Activated T-helper 9 cell treated with anti-CD3 and anti-CD28 coated beads, Interleukin-2, amount 50 U/mL, for 16 hours (primary cell): ENCODE measurements around the gene ZNG1F.
"Not testable (repeated sequence)": the region's sequence is repeated elsewhere in the genome, so short reads cannot be mapped to it uniquely, and the experiment has no call there.

Experiments used
- DNase-seq: peaks from one replicate; pipeline ENCODE4 v3.0.0-alpha.2; 2020; ENCODE audit warnings: low read depth

ZNG1F gene

DNA sequence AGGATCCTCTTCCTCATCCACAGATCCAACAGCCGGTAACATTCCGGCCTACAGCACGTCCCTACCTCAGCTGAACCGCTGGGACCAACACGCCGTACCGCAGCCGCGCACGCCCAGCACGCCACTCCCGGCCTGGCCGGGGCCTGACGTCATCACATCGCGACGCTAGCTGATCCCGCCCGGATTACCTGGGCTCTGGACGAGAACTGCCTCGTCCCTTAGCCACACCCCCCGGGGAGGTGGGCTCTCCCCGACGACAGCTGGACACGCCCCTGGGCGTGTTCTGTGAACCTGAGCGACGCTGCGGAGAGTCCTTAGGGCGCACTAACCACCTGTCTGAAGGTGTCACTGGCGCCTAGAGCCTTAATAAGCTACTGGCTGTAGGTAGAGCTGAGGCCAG is at the start of gene ZNG1F:
TSS of gene ZNG1F (minus strand) at position 101 of the 400 bp plus-strand sequence. CDS start at position 42, 59 bp downstream.
- not testable (repeated sequence) for DNase-seq

DNA sequence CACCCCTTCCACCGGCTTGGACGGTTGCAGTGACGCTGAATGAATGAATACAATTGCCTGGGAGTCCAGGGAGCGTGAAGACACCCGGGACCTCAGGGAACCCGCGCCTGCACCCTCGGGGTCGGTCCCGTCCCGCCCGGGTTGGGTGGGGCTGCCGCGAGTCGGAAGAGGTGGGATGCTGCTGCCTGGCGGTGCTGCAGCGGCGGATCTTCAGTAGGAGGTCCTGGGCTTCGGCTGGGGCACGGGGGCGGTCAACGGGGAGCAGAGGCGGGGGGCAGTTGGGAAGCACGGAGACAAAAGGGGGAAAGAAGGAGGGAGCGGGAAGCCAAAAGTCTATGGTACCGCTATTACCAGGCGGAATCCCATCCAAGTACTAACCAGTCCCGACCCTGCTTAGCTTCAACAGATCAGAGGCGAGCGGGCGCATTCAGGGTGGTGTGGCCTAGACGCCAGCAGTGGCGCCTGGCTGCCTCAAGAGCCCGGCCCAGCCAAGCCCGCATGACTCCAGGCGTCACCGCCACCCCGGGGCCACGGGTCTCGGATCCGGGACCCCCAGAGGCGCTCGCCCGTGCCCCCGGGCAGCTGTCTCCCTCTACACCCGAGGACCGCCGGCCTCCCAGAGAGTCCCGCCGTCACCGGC is 48.1 kb upstream of the ZNG1F start:
- not testable (repeated sequence) for DNase-seq

DNA sequence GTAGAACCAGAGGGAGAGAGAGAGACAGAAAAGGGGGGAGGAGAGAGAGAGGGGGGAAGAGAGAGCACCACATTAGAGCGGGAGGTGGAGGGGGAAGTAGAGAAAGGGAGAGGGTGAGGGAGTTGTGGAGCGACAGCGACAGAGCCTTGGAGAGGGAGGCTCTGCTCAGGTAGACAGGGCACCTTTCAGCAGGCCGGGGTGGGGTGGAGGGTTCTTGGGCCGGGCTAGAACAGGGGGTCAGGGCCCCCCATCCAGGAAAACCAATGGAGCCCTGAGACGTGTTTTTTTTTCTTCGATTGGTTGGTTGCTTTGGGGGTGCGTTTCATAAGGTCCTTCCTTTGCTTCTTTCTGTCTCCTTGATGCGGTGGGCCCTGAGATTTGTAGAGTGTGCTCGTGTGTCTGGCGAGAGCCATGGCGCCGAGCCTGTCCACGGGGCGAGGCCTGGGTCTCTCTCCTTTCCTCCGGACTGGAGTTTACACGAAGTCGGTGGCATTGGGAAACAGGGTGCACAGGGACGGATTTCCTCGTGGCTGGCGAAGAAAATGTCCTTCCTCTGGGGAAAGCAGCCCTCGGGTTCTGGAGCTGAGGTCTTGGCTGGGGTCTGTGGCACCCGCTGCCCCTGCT is 47.5 kb upstream of the ZNG1F start:
- not testable (repeated sequence) for DNase-seq

DNA sequence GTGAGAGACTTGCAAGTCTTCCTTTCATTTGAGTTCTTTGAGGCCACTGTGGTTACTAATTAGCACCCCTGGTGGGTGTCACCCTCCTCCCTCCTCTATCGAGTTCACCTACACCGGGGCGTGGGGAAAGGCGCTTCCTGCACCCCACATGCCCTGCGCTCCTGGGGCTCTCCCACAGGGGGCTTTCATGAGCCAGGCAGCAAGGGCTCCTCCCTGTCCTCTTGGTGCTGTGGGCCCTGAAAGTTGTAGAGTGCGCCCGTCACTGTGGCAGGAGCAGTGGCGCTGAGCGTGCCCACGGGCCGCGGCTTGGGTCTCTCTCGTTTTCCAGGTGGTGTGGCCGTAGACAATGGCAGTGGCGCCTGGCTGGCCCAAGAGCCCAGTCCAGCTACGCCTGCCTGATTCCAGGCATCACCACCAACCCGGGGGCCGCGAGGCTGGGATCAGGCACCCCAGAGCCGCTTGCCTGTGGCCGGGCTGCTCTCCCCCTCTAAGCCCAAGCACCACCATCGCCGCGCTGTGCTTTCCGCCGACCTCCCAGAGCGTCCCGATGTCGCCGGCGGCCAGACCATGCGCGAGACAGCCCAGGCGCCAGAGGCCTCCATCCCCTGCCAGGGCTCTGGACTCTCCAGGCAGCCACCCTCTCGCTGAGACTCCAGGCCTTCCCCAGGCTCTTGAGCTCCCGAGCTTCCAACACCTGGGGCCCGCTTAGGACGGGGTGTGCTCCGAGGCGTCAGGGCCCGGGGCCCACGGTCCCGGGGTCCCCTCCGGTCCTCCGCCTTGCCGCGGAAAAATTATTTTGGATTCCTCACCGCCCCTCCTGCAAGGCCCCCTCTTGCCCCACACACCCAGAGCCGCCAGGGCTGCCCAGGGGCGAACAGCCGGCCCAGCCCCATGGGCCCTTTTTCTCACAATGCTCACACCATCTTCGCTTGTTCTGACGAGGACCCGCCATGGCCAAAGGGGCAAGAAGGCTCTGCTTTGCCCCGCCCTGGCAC is 46.0 kb upstream of the ZNG1F start:
- peak; percentile 19 for DNase-seq

DNA sequence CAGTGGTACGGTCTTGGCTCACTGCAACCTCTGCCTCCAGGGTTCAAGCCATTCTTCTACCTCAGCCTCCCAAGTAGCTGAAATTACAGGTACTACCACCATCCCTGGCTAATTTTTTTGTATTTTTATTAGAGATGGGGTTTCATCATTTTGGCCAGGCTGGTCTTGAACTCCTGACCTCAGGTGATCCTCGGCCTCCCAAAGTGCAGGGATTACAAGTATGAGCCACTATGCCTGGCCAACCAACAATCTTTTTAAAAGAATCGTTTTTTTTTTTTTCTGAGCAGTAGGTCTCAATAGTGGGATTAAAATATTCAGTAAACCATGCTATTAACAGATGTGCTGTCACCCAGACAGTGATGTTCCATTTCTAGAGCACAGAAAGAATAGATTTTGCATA is 45.1 kb upstream of the ZNG1F start:
- DNase-seq, result not testable (repeated sequence)

DNA sequence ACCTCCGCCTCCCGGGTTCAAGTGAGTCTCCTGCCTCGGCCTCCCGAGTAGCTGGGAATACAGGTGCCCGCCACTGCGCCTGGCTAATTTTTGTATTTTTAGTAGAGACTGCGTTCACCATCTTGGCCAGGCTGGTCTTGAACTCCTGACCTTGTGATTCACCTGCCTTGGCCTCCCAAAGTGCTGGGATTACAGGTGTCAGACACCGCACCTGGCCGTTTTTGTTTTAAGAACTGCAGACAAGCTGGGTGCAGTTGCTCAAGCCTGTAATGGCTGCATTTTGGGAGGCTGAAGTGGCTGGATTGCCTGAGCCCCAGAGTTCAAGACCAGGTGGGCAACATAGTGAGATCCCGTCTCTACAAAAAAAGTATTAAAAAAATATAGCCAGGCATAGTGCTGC is 43.2 kb upstream of the ZNG1F start:
- DNase-seq, result not testable (repeated sequence)

DNA sequence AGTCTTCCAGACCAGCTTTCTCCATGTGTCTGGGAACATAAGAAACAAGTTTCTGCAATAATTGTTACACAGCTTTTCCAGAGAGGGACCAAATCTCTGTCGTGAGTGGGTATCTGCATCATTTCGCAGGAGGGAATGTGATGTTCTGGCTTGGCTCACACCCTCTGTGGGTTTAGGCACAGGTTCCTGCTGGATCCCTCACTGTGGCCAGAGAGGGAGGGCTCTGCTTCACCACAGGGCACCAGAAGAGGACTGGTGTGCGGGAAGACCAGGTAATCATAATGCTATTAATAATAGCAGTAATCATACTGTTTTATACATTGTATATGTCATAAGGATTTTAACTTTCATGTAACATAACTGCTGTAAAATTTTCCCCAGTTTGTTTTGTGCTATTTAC is 41.3 kb upstream of the ZNG1F start:
- DNase-seq, result not testable (repeated sequence)

DNA sequence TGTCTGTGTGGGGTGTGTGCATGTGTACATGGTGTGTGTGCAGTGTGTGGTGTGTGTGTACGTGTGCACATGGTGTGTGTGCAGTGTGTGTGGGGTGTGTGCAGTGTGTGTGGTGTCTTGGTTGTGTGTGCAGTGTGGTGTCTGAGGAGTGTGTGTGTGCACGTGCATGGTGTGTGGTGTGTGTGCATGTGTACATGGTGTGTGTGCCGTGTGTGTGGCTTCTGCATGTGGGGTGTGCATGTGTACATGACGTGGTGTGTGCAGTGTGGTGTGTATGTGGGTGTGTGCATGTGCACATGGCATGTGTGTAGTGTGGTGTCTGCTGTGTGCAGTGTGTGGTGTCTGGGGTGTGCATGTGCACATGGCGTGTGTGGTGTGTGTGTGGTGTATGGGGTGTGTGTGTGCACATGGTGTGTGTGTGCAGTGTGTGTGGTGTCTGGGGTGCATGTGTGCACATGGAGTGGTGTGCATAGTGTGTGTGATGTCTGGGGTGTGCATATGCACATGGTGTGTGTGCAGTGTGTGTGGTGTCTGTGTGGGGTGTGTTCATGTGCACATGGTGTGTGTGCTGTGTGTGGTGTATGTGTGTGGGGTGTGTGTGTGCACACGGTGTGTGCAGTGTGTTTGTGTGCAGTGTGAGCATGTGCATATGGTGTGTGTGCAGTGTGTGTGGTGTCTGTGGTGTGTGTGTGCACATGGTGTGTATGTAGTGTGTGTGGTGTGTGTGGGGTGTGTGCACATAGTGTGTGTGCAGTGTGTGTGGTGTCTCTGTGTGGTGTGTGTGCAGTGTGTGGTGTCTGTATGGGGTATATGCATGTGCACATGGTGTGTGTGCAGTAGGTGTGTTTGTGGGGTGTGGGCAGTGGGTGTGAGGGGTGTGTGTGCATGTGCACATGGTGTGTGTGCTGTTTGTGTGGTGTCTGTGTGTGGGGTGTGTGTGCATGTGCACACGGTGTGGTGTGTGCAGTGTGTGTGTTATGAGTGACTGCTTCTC is 40.6 kb upstream of the ZNG1F start:
- DNase-seq, result no peak

DNA sequence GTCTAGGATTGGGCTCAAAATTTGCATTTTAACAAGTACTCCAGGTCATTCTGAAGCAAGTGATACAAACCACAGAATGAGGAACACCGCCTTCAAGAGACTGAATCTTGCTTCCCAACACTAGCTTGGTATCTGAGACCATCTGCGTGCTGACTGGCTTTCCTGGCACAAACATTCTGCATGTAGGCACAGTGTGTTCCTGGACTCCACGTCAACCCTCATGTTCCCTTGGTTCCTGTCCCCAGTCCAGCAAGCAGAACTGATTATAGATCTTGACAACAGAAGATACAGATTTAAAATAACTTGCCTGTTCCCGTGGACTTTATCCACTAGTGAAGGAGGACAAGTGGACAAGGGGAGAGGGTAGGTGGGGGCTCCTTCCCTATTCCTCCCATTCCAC is 30.7 kb upstream of the ZNG1F start:
- DNase-seq, result not testable (repeated sequence)

DNA sequence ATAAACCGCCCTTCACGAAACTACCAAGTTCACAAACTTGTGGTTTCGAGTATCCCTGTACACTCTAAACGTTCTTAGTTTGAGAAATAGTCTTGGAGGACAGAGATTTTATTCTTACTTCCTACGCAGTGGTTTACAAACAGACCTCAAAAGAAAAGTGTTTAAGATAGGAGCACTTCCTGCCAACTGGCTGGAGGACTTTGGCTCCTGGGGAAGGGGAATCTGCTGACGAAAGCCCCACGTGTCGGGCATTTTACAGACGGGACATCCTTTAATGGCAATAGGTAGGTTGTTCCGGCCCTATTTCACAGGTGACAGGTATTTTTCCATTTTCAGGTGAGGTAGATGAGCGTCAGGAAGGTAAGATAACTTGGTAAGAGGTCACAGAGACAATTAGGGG is 678 bp downstream of the ZNG1F start:
- DNase-seq, result not testable (repeated sequence)

DNA sequence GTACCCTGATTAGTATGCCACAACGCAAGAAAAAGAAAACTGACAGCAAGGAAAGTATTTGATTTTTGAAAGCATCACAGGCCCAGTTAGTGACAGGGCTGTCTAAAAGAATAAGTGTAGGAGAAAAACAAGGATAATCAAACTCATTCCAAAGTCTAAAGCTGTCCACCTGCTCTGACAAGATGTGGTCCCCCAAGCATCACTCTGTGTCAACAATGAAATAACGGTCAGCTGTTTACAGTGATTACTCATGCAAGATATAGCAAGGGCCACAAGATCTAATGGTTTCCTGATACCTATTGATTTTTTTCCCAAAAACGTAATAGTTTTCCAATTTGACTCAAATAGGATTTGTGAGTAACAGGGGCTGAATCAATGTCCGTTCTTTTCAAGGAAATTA is 14.1 kb downstream of the ZNG1F start:
- DNase-seq, result not testable (repeated sequence)

DNA sequence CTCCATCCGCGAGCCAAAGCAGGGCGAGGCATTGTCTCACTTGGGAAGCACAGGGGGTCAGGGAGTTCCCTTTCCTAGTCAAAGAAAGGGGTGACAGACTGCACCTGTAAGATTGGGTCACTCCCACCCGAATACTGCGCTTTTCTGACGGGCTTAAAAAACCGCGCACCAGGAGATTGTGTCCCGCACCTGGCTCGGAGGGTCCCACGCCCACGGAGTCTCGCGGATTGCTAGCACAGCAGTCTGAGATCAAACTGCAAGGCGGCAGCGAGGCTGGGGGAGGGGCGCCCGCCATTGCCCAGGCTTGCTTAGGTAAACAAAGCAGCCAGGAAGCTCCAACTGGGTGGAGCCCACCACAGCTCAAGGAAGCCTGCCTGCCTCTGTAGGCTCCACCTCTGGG is 39.0 kb downstream of the ZNG1F start:
- DNase-seq, result not testable (repeated sequence)

DNA sequence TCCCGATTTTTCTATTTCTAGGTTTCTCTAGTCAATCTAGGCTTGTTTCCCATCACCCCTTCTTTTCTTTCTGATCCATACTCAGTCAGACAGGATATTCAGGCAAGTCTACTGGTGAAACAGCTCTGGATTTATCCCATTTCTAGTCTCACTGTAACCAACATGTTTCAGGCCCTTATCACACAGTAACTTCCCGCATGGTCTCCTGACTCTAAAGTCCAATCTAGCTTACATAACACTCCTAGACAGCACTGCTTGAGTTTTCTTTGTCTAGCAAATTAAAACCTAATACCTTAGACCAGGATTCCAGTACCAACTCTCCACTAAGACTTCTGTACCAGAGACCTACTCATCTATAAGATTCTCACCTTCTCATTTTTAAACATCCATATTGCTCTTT is 47.2 kb downstream of the ZNG1F start:
- DNase-seq, result not testable (repeated sequence)

DNA sequence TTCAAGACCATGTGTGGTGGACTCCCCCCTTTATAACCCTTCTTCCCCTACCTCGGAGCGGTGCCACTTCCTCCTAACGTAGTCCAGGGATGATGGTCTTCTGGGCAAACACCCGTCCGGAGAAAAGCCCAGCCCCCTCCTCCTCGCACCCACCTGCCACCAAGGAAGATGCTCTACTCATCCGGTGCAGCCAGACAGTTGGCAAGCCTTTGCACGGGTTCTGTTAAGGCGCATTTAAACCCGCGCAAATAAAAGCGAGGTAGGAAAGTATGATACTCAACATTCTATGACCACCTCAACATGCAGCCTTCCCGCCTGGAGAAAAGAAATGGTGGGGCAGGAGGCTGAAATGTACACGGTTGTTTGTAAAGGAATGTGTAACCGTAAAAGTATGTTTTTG is 60.5 kb downstream of the ZNG1F start, which contains the start of gene FOXD4L6:
TSS of gene FOXD4L6 (minus strand) at position 101 of the 400 bp plus-strand sequence. CDS start 298 bp downstream, outside the sequence.
- DNase-seq, result not testable (repeated sequence)

DNA sequence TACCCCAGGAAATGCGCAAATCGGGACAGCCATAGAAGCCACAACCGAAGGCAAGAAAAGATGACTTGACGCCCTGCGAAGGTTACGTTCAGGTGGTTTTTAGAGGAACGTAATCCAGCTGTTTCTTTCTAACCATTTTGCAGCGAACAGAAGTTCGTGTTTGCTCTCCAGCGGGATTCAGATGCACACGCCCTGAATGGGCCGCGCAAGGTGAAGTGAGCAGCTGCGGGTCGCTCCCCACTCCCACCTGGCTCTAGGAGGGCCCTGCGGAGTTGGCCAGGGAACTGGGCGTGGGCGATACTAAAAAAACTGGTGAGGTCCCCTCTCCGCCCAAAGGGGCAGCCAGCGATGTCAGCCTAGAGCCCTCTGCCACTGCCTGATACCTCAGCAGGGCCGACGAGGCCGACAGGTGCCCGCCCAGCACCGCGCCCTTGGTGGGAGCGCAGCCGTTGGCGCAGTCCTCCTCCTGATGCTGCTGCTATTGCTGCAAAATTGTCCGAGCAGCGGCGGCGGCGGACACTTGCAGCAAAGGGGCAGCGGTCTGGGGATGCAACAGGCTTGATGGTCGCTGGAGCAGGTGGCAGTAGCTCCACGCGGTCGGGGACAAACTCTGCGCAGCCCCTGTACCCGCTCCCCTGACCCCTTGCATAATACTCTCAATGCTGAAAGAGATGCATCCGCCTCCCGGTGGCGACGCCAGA is 62.2 kb downstream of the ZNG1F start:
- DNase-seq, result not testable (repeated sequence)

DNA sequence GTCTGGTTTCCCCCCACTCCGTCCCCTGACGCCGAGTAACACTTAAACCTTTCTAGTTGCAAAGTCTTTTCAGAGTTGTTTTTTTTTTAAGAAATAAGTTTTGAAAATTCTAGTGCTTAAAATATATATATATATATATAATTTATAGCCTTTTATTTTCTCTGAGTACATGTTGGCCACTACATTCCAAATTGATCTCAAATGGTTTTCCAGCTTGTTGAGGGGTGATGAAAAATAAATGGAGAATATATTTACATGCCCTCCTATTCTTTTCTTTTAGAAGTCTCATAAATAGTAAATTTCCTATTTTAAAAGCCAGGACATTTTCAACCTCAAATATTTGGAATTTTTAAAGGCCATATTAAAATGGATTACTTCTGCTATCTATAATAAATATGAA is 63.2 kb downstream of the ZNG1F start:
- not testable (repeated sequence) for DNase-seq

DNA sequence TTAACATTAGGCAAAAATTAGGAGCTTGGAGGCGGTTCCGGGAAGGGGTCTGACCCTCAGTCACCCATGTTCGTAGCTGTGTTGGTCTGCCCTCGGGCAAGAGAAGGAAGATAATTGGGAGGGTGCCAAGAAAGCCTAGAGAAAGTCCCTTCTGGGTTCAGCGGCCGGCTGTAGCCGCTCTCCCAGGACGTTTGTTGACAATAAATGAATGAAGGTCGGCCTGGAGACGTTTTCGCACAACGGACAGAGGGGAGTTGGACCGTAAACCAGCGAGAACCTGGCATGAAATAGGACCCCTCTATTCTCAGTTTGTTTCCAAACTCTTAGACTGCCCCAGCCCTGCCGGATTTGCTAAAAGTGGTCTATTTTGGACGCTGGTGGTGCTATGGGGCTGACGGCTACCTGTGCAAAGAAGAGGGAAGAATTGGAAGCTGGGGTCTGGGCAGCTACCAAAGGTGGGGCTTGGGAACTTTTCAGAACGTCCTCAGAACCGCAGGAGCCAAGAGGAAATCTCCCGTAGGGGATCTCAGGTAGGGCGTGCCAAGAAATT is 63.9 kb downstream of the ZNG1F start:
- not testable (repeated sequence) for DNase-seq

DNA sequence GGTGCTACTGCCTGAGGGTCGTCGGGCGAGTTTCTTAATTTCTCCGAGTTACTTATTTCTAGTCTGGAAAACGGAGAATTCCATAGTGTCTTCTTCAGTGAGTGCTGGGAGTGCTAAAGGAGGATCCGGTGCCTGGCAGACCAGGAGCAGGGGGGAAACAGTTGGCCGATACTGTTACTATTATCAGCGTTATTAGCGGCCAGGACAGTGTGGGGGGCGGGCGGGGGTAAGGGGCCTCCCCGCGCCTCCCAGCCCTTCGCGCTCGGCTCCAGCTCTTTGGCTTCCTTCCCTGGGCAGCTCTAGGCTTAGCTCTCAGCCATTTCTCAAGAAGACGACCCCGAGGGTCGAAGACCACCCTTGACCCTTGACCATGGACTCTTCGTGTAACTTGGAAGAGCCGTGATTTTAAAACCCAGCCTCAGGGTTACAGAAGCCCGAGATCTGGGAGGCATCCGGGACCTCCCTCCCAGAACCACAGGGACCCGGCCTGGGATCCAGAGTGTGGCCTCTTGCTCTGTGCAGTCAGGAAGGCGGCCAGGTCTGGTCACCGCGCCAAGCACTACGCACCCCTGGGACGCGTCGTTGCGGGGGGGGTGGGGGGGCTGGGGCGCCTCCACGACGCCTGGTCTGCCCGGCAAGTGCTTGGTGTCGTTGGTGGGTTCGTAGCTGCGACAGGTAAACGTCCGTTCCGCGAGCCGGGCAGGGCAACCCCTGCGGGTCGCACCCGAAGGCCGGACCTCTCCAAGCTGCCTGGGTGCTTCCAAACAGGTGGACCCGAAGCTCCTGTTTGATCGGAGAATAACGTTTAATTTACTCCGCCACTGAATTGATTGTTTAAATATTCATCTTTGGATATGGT is 64.6 kb downstream of the ZNG1F start:
- DNase-seq, result not testable (repeated sequence)

DNA sequence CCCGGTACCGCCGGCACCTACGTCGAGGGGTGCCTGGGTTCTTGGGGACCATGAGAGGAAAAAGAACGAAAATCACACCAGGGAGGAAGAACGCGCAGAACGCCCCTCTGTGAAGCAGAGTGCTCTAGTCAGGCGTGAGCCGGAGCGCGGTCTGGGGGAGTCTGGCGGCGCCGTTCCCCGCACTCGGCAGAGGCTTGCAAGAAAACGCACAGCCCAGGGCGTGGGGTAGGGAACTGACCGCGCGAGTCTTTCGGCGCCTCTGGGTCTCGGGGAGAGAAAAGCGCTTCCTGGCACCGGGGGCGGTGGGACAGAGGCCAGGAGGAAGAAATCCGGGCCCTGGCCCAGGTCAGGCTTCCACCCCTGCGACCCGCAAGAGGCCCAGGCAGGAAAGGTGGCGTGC is 65.3 kb downstream of the ZNG1F start:
- not testable (repeated sequence) for DNase-seq
